ENCODE measurements around the gene WDFY1. TPM values are rescaled to one million over a fixed set of nuclear protein-coding genes. Genes with fewer than 3 reads are reported as not detected.

WDFY1 gene
- polyA plus RNA-seq, 3 donors = 56.2 to 60.6 (median 59.7) TPM

- DNase-seq (ENCODE audit: extremely low read depth in 1 of 11, low read depth in 9 of 11, low spot score in 4 of 11) = no peak
Measured at GRCh38 chr2:223914324-223914723, 30.8 kb downstream of the WDFY1 start.

DNA sequence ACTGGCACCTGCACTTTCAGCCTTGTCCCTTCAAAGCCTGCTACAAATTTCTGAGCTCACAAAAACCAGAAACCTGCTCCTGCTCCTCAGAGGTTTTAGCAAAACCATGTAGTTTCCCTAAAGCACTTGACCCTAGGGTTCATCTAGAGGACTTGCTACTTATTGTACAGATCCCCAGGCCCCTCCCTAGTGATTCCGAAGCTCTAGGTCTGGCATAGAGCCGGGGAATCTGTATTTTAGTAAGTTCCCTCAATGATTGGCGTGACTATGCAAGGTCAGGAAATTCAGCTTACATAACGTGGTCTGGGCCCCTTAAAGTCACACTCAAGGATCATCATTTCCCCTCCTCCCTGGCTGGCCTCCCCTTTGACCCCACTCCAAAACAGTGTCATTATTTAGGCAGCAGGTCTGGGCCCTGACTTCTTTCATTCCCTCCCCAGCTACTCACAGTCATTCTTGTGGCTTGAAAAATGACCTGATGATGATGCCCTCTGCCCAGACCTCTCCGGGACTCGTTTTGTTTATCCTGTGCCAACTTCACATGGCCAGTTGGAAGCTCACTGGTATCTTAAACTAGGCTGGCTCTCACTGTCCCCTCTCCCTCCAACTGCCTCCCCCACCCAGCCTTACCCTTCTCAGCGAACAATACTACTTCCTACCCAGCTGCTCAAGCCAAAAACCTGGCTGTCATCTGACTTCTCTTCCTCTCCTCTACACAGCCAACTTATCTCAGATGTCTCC is 36.0 kb downstream of the WDFY1 start:
- DNase-seq (ENCODE audit: extremely low read depth in 1 of 11, low read depth in 9 of 11, low spot score in 4 of 11) = no peak

- DNase-seq (ENCODE audit: extremely low read depth in 1 of 11, low read depth in 9 of 11, low spot score in 4 of 11) = no peak
Measured at GRCh38 chr2:223908304-223908998, 36.7 kb downstream of the WDFY1 start.

DNA sequence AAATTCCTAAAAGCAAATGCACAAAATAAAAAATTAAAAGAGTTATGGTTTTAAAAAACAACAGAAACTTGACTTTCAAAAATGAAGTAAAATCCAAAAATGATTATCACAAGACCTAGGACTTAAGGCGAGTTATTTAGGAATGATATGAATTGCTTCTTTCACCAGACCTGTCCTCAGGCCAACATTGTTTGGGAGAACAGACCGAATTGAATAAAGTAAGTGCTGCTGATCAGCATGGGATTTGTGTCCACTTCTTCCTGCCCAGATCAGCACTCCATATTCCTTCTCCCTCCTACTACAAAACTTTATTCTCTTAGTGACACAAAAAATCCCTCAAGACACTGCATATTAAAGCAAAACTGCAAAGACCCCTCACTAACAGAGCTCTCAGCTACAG is 39.1 kb downstream of the WDFY1 start:
- DNase-seq (ENCODE audit: extremely low read depth in 1 of 11, low read depth in 9 of 11, low spot score in 4 of 11) = no peak

- no peak for DNase-seq (ENCODE audit: extremely low read depth in 1 of 11, low read depth in 9 of 11, low spot score in 4 of 11)
Measured at GRCh38 chr2:223901854-223902253, 43.3 kb downstream of the WDFY1 start.

DNA sequence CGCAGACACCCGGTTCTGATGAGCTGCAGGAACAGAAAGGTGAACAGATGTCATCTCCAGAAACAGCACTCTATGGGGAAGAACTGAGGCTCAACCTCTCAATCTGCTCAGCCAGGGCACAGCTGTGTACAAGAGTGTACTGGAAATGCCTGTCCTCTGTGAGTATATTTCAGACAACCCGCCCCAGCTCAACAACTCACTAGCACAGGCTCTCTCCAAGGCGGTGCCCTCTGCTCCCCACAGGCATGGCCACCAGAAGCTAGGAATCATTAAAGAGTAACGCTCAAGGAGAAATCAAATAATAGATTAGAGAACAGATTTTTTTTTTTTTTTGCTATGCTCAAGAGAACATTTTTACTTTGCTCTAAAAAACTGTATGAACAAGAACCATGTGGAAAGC is 43.8 kb downstream of the WDFY1 start:
- DNase-seq (ENCODE audit: extremely low read depth in 1 of 11, low read depth in 9 of 11, low spot score in 4 of 11) = no peak

DNA sequence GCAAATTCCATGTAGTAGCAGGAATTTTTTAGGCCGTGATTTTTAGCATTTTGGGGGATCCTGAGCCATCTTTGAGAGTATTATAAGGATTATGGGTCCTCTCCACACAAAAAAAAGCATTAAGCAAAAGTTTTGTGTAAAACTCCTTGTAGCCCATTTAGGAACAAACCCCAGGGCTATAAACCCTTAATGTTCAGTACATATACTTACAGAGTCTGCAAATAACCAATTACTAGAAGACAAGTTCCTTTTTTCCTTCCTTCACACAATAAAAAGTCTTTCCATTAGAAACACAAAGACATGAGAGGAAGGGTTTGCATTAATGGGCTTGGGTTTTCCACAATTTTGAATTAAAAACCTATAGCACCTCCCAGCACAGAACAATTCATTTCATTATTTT is 44.6 kb downstream of the WDFY1 start:
- DNase-seq (ENCODE audit: extremely low read depth in 1 of 11, low read depth in 9 of 11, low spot score in 4 of 11) = no peak

DNA sequence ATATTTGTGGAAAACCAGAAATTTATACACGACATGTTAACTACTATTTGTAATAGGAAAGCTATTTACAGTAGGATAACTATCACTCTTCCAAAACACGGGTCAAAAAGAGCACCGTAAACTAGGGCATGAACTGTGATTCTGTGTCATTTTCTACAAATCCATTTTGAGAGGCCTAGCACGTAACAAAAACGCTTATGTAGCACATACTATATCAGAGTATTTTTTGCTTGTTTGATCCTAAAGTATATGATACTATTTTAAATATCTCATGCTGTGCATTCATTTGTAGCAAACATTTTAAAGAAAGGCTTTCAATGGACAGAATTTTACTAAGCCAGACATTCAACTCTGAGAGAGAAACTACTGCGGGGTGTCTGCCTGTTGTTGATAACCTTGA is 45.1 kb downstream of the WDFY1 start:
- DNase-seq (ENCODE audit: extremely low read depth in 1 of 11, low read depth in 9 of 11, low spot score in 4 of 11) = no peak

DNA sequence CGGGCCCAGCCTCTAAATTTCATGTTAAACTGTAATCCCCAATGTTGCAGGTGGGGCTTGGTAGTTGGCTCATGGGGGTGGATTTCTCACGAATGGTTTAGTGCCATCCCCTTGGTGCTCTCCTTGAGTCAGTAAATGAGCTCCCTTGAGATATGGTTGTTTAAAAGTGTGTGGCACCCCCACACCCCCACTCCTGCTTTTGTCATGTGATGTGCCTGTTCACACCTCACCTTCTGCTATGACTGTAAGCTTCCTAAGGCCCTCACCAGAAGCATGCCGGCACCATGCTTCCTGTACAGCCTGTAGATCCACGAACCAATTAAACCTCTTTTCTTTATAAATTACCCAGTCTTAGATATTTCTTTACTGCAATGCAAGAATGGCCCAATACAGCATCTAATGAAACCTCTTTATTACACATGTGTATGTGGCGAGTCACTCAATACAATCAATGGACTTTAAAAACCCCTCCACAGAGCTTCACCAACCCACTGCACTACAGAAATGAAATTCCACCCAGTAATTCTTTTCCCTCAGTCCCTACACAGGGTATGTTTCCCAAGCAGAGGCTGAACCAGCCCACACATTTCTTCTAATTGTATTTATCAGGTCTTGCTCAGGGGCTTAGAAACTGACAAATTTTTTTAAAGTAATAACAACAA is 47.3 kb downstream of the WDFY1 start:
- no peak for DNase-seq (ENCODE audit: extremely low read depth in 1 of 11, low read depth in 9 of 11, low spot score in 4 of 11)

DNA sequence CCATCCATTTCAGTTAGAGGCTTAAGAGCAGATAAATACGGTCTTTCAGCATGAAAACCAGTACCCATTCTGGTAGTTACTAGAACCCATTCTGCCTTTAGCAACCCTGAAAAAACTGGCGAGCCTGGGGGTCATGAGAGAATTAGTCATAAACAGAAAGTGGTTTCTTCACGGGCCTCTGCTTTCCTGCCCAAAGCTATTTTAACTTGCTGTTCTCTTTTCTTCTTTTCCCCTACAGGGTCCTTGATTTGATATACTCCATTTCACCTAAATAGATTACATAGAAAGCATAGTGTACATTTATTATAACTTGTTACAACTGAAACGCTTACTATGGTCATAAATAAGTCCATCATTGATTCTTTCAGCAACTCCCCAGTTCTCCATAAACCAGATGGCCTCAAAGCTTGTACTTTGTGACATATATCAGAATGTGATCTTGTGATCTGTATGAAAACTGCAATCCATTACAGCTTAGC is 48.3 kb downstream of the WDFY1 start:
- no peak for DNase-seq (ENCODE audit: extremely low read depth in 1 of 11, low read depth in 9 of 11, low spot score in 4 of 11)

DNA sequence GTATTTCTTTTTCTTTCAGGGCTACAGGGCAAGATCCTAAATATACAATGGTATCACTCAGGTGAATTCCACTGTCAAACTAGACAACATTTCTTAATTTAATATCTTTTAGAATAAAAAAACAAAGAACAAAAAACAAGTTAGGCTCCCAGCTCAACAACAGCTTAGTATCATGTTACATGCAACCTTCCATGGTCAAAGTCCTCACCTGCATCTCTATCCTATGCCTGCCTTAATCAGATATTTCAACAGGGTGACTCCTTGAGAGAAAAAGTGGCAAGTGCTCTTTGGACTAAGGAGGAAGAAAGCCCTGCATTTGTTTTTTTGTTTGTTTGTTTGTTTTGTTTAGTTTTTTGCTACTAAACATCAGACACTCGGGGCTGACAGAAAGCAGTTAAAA is 50.2 kb downstream of the WDFY1 start:
- no peak for DNase-seq (ENCODE audit: extremely low read depth in 1 of 11, low read depth in 9 of 11, low spot score in 4 of 11)

DNA sequence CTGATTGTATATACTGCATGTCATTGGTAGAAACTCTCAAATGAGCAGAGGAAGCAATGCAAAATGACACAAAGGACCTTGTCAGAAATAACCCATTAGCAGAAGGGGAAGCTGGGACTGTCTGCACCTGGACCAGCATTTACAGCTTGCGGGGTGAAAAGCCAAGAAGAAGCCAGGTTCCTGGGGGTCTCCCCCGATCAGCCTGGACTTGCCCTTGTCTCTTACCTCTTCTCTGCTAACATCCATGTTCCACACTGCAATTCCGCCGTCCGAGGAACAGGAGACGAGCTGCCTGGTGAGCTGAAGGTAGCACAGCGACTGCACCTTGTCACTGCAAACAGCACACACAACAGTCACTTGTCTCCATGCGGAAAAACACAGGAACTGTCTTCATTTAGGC is 51.1 kb downstream of the WDFY1 start:
- DNase-seq (ENCODE audit: extremely low read depth in 1 of 11, low read depth in 9 of 11, low spot score in 4 of 11) = no peak

GRCh38 chr2:223890721-223891120 is 54.4 kb downstream of the WDFY1 start:
- DNase-seq (ENCODE audit: extremely low read depth in 1 of 11, low read depth in 9 of 11, low spot score in 4 of 11) = no peak

GRCh38 chr2:223889229-223889628 is 55.9 kb downstream of the WDFY1 start:
- no peak for DNase-seq (ENCODE audit: extremely low read depth in 1 of 11, low read depth in 9 of 11, low spot score in 4 of 11)

GRCh38 chr2:223888251-223888650 is 56.9 kb downstream of the WDFY1 start:
- no peak for DNase-seq (ENCODE audit: extremely low read depth in 1 of 11, low read depth in 9 of 11, low spot score in 4 of 11)

GRCh38 chr2:223887127-223887526 is 58.0 kb downstream of the WDFY1 start:
- DNase-seq (ENCODE audit: extremely low read depth in 1 of 11, low read depth in 9 of 11, low spot score in 4 of 11) = no peak

DNA sequence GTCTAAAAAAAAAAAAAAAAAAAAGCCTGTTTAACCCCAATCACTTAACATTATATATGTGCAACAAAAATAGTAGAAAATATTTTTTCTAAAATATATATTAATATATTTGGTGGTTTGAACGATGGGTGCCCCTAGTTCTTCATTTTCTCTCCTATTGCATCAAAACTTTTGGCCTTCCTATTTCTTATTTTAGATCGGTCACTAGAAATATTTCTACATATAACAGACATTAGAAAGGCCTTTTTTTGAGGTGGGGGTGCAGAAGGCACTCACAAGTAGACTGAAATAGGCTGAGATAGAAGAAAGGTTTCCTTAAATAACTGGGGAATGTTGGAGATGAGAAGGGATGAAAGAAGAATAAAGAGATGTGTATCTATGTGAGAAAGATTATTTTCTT is 58.4 kb downstream of the WDFY1 start:
- DNase-seq (ENCODE audit: extremely low read depth in 1 of 11, low read depth in 9 of 11, low spot score in 4 of 11) = no peak

DNA sequence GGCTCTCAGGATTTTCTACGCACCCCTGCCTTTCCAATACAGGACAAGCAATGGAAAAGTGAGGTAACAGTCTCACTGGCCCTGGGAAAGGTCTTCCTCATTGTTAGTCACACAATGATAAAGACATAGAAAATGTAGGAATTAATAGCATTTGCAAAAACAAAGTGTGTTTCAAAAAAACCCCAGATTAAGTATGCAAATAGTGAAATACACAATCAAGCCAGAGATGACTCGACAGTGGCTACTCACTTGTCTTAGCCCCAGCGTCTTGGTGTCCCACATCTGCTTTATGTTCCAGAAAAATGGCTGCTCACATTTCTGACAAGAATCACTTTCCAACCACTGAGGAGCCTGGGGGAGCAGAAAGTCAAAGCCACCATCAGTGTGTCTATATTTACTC is 60.7 kb downstream of the WDFY1 start:
- DNase-seq (ENCODE audit: extremely low read depth in 1 of 11, low read depth in 9 of 11, low spot score in 4 of 11) = no peak

DNA sequence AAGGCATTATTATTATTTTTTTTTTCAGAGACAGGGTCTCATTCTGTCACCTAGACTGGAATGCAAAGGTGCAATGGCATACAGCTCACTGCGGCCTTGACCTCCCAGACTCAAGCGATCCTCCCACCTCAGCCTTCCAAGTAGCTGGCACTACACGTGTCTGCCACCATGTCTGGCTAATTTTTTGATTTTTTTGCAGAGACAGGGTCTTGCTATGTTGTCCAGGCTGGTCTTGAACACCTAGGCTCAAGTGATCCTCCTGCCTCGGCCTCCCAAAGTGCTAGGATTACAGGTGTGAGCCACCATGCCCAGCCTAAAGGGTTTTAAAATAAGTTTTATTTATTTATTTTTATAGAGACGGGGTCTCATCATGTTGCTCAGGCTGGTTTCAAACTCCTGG is 62.4 kb downstream of the WDFY1 start:
- DNase-seq (ENCODE audit: extremely low read depth in 1 of 11, low read depth in 9 of 11, low spot score in 4 of 11) = no peak

- no peak for DNase-seq (ENCODE audit: extremely low read depth in 1 of 11, low read depth in 9 of 11, low spot score in 4 of 11)
Measured at GRCh38 chr2:223880796-223881195, 64.3 kb downstream of the WDFY1 start.
